Uterus (tissue), 2 donors: ENCODE data around the gene SF3B6.

Experiments
- POLR2A ChIP-seq, 2 donors: fragments of 450-650 bp; IDR thresholded peaks; one replicate each; pipeline ENCODE4 v1.6.1; 2016; ENCODE audit warnings: antibody characterized with exemption in 2 of 2, mild to moderate bottlenecking in 1 of 2, moderate library complexity in 1 of 2
- TF ChIP-seq, protein P1 (sequence below), 4 experiments: fragments of 200-600 bp in 2 of 4; fragments of 450-650 bp in 2 of 4; sonication (generic) in 2 of 4; IDR thresholded peaks; one replicate each; pipeline ENCODE4 v1.5.1; 2016 to 2019; ENCODE audit warnings: antibody characterized with exemption in 4 of 4, mild to moderate bottlenecking in 2 of 4, moderate library complexity in 1 of 4

GRCh38 chr2:24054366-24055010 is 21.6 kb downstream of the SF3B6 start:
- TF ChIP-seq POLR2A (IDR thresholded peaks at IDR 0.05), result no peak
- TF ChIP-seq, protein P1, sequence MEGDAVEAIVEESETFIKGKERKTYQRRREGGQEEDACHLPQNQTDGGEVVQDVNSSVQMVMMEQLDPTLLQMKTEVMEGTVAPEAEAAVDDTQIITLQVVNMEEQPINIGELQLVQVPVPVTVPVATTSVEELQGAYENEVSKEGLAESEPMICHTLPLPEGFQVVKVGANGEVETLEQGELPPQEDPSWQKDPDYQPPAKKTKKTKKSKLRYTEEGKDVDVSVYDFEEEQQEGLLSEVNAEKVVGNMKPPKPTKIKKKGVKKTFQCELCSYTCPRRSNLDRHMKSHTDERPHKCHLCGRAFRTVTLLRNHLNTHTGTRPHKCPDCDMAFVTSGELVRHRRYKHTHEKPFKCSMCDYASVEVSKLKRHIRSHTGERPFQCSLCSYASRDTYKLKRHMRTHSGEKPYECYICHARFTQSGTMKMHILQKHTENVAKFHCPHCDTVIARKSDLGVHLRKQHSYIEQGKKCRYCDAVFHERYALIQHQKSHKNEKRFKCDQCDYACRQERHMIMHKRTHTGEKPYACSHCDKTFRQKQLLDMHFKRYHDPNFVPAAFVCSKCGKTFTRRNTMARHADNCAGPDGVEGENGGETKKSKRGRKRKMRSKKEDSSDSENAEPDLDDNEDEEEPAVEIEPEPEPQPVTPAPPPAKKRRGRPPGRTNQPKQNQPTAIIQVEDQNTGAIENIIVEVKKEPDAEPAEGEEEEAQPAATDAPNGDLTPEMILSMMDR (IDR thresholded peaks at IDR 0.05), result no peak
